ENCODE results near the gene AP1B1.

- no peak for TF ChIP-seq GATAD2A (CRISPR knock-in tag; IDR thresholded peaks at IDR 0.05)
- no peak for TF ChIP-seq CTCF (CRISPR knock-in tag; IDR thresholded peaks at IDR 0.05)
- no peak for TF ChIP-seq POLR2AphosphoS5 (IDR thresholded peaks at IDR 0.05; ENCODE audit: low read depth, low read length)
- no peak for TF ChIP-seq SKI (IDR thresholded peaks at IDR 0.05; ENCODE audit: partially characterized antibody)
- TF ChIP-seq MAX (IDR thresholded peaks at IDR 0.05) = no peak
- no peak for TF ChIP-seq ELF4 (CRISPR knock-in tag; IDR thresholded peaks at IDR 0.05; ENCODE audit: borderline replicate concordance)
- no peak for TF ChIP-seq MTF1 (CRISPR knock-in tag; IDR thresholded peaks at IDR 0.05)
These were observed 7.5 kb downstream of the AP1B1 start for GRCh38 chr22:29380856-29381255.

All from HepG2 (cell line).